Loucy (cell line): Measurements from ENCODE around the gene RBMY1E.
"Not testable (repeated sequence)": the region's sequence is repeated elsewhere in the genome, so short reads cannot be mapped to it uniquely, and the experiment has no call there.

ENCODE experiments used
- H2AFZ ChIP-seq: fragments of 200-600 bp; sonication (generic); 2 replicates; pipeline ENCODE4 v1.6.0; 2016; ENCODE audit warnings: antibody characterized with exemption, mild to moderate bottlenecking, low read length, moderate library complexity
- H3F3A ChIP-seq: fragments of 200-600 bp; 2 replicates; pipeline ENCODE4 v1.6.0; 2016; ENCODE audit warnings: antibody characterized with exemption, low read depth, mild to moderate bottlenecking
- H3K27me3 ChIP-seq: fragments of 200-600 bp; sonication (generic); 2 replicates; pipeline ENCODE4 v1.6.1; 2014; ENCODE audit warnings: low read length, mild to moderate bottlenecking; ENCODE audit not compliant: insufficient read depth, poor library complexity, severe bottlenecking
- H3K36me3 ChIP-seq: fragments of 200-600 bp; sonication (generic); 2 replicates; pipeline ENCODE4 v1.6.1; 2016; ENCODE audit warnings: low read length; ENCODE audit not compliant: insufficient read depth
- H3K4me1 ChIP-seq: fragments of 200-600 bp; sonication (generic); 2 replicates; pipeline ENCODE4 v1.5.1; 2014; ENCODE audit warnings: low read length, mild to moderate bottlenecking; ENCODE audit not compliant: insufficient read depth, poor library complexity, severe bottlenecking
- H3K4me2 ChIP-seq: fragments of 200-600 bp; sonication (generic); 2 replicates; pipeline ENCODE4 v1.6.0; 2014; ENCODE audit warnings: antibody characterized with exemption, low read length, low read depth, mild to moderate bottlenecking; ENCODE audit not compliant: poor library complexity, severe bottlenecking
- H3K4me3 ChIP-seq: fragments of 200-600 bp; sonication (generic); 2 replicates; pipeline ENCODE4 v1.5.1; 2014; ENCODE audit warnings: low read length, mild to moderate bottlenecking, mixed read lengths; ENCODE audit not compliant: poor library complexity, severe bottlenecking
- H3K79me2 ChIP-seq: fragments of 200-600 bp; sonication (generic); 2 replicates; pipeline ENCODE4 v1.6.1; 2014; ENCODE audit warnings: low read length; ENCODE audit not compliant: insufficient read depth
- H3K9ac ChIP-seq: fragments of 200-600 bp; sonication (generic); 2 replicates; pipeline ENCODE4 v1.6.0; 2014; ENCODE audit warnings: mild to moderate bottlenecking, low read depth, low read length, moderate library complexity; ENCODE audit not compliant: poor library complexity, severe bottlenecking
- H3K9me2 ChIP-seq: fragments of 200-600 bp; sonication (generic); replicated peaks from 2 replicates; pipeline ENCODE4 v1.6.1; 2016; ENCODE audit warnings: low read depth, low read length, mixed read lengths
- H3K9me3 ChIP-seq: fragments of 200-600 bp; sonication (generic); 2 replicates; pipeline ENCODE4 v1.6.1; 2014; ENCODE audit warnings: mild to moderate bottlenecking, antibody characterized with exemption, low read length, low read depth; ENCODE audit not compliant: insufficient read depth
- H4K20me1 ChIP-seq: fragments of 200-600 bp; sonication (generic); 2 replicates; pipeline ENCODE4 v1.6.0; 2014; ENCODE audit warnings: antibody characterized with exemption, low read length, mild to moderate bottlenecking; ENCODE audit not compliant: insufficient read depth, poor library complexity, severe bottlenecking

The RBMY1E gene

GRCh38 chrY:21917932-21918331 is at the start of gene RBMY1E:
RBMY1E (minus strand) TSS chrY:21918032; CDS start chrY:21916054, 1,978 bp downstream.
- H3K9me2 ChIP-seq, H3K4me1 ChIP-seq, H3K9ac ChIP-seq, H3K36me3 ChIP-seq, H3K9me3 ChIP-seq, H2AFZ ChIP-seq, H4K20me1 ChIP-seq, H3K4me3 ChIP-seq, H3K79me2 ChIP-seq, H3K4me2 ChIP-seq, H3K27me3 ChIP-seq, H3F3A ChIP-seq: not testable (repeated sequence)

- H2AFZ ChIP-seq, H3K9me2 ChIP-seq, H3K9ac ChIP-seq, H3K9me3 ChIP-seq, H3K4me1 ChIP-seq, H3K4me3 ChIP-seq, H3K36me3 ChIP-seq, H3K27me3 ChIP-seq, H4K20me1 ChIP-seq, H3K4me2 ChIP-seq, H3K79me2 ChIP-seq, H3F3A ChIP-seq: not testable (repeated sequence)
These were observed 23.4 kb downstream of the RBMY1E start, which contains the start of gene RBMY1D for GRCh38 chrY:21894426-21894825. RBMY1D (minus strand) TSS chrY:21894526; CDS start chrY:21892513, 2,013 bp downstream.

- H3F3A ChIP-seq, H4K20me1 ChIP-seq, H3K36me3 ChIP-seq, H3K9me2 ChIP-seq, H3K4me2 ChIP-seq, H3K4me3 ChIP-seq, H3K4me1 ChIP-seq, H3K27me3 ChIP-seq, H3K79me2 ChIP-seq, H3K9me3 ChIP-seq, H2AFZ ChIP-seq, H3K9ac ChIP-seq: not testable (repeated sequence)
These were observed 48.3 kb downstream of the RBMY1E start for GRCh38 chrY:21869407-21870076.
